Endothelial cell of umbilical vein (primary cell): ENCODE data around the gene TFAP2E. TPM values are rescaled to one million over a fixed set of nuclear protein-coding genes. Genes with fewer than 3 reads are reported as not detected.

Experiments used
- BruUV-seq: library from RNA; stranded (reverse); fragments of 400-500 nt; replicated peaks from 2 replicates; lab custom pipeline; 2021; lab: Mats Ljungman, UMichigan
- CTCF ChIA-PET: fragments of 300-600, 350-600 bp; sonication (Branson Sonifier 250); formaldehyde crosslinking; loops from one replicate; lab custom pipeline; 2021; ENCODE audit warnings: antibody characterized with exemption, inconsistent platforms; lab: Charles Lee
- POLR2A ChIA-PET: fragments of 300-600, 350-600 bp; sonication (Branson Sonifier 250); formaldehyde crosslinking; loops from one replicate; lab custom pipeline; 2021; ENCODE audit warnings: antibody characterized with exemption, inconsistent platforms; lab: Charles Lee
- DNase-seq: peaks from one replicate; pipeline ENCODE4 v3.0.0-alpha.2; 2011; ENCODE audit warnings: low read depth, low spot score
- FAIRE-seq: peaks from 2 replicates; lab custom pipeline; 2011; peaks lifted over from hg19 to GRCh38; lab: Jason Lieb, UNC
- H2AFZ ChIP-seq: 2 replicates; pipeline ENCODE4 v1.6.0; 2012; ENCODE audit warnings: low read depth, low read length, control low read depth, inconsistent platforms
- H3K27ac ChIP-seq: 2 replicates; pipeline ENCODE4 v1.5.1; 2011; ENCODE audit warnings: low read depth, mild to moderate bottlenecking, control low read depth, low read length, moderate library complexity; ENCODE audit not compliant: insufficient read depth
- H3K27me3 ChIP-seq, 2 experiments: 2 replicates each; pipeline versions ENCODE4 v1.6.0 to v1.6.1; 2011; ENCODE audit warnings: low read length in 2 of 2, mixed read lengths in 1 of 2; ENCODE audit not compliant: control insufficient read depth in 2 of 2, insufficient read depth in 2 of 2
- H3K36me3 ChIP-seq, 2 experiments: 2 replicates in 1 of 2; 3 replicates in 1 of 2; pipeline ENCODE4 v1.5.1; 2011; ENCODE audit warnings: low read length in 2 of 2, mild to moderate bottlenecking in 1 of 2, moderate library complexity in 1 of 2; ENCODE audit not compliant: control insufficient read depth in 2 of 2, insufficient read depth in 2 of 2; ENCODE audit errors: extremely low read depth in 1 of 2
- H3K4me1 ChIP-seq: 3 replicates; pipeline ENCODE4 v1.5.1; 2011; ENCODE audit warnings: mild to moderate bottlenecking, low read length; ENCODE audit not compliant: control insufficient read depth, insufficient read depth; ENCODE audit errors: extremely low read depth
- H3K4me2 ChIP-seq: 2 replicates; pipeline ENCODE4 v1.6.1; 2011; ENCODE audit warnings: low read length, control low read depth, mixed read lengths; ENCODE audit not compliant: insufficient read depth
- H3K4me3 ChIP-seq, 3 experiments: fragments of 200-600 bp in 1 of 3; sonication (generic), shearing (Covaris generic) in 1 of 3; replicated peaks in 1 of 3; 2 replicates each; pipeline ENCODE4 v1.5.1; 2011 to 2016; ENCODE audit warnings: control low read depth in 3 of 3, low read length in 3 of 3, mild to moderate bottlenecking in 2 of 3, inconsistent platforms in 1 of 3, low read depth in 1 of 3, moderate library complexity in 1 of 3; ENCODE audit not compliant: insufficient read depth in 1 of 3
- H3K79me2 ChIP-seq: 2 replicates; pipeline ENCODE4 v1.6.0; 2012; ENCODE audit warnings: low read length, inconsistent platforms; ENCODE audit not compliant: control insufficient read depth, insufficient read depth
- H3K9ac ChIP-seq: replicated peaks from 2 replicates; pipeline ENCODE3; 2011; ENCODE audit warnings: low read length, control low read depth; ENCODE audit not compliant: insufficient read depth; ENCODE audit errors: extremely low read depth
- H3K9me1 ChIP-seq: replicated peaks from 3 replicates; pipeline ENCODE4 v1.6.0; 2011; ENCODE audit warnings: mild to moderate bottlenecking, low read length; ENCODE audit not compliant: control insufficient read depth, insufficient read depth; ENCODE audit errors: extremely low read depth
- H3K9me3 ChIP-seq: replicated peaks from 2 replicates; pipeline ENCODE4 v1.5.1; 2012; ENCODE audit warnings: low read length, inconsistent platforms; ENCODE audit not compliant: control insufficient read depth, insufficient read depth
- H4K20me1 ChIP-seq: replicated peaks from 2 replicates; pipeline ENCODE3; 2011; ENCODE audit warnings: mild to moderate bottlenecking, low read length; ENCODE audit not compliant: control insufficient read depth, insufficient read depth; ENCODE audit errors: extremely low read depth
- EZH2 ChIP-seq: IDR thresholded peaks from 2 replicates; pipeline ENCODE4 v1.6.1; 2012; ENCODE audit warnings: borderline replicate concordance, low read depth, mild to moderate bottlenecking, moderate library complexity, low read length, inconsistent platforms; ENCODE audit not compliant: severe bottlenecking
- FOS ChIP-seq: IDR thresholded peaks from 2 replicates; pipeline ENCODE4 v1.6.1; 2011; ENCODE audit warnings: mild to moderate bottlenecking, low read length, moderate library complexity, borderline replicate concordance; ENCODE audit not compliant: insufficient read depth
- GATA2 ChIP-seq: IDR thresholded peaks from 2 replicates; pipeline ENCODE4 v1.7.0; 2011; ENCODE audit warnings: low read depth, mild to moderate bottlenecking, moderate library complexity, mixed read lengths, low read length; ENCODE audit not compliant: insufficient read length, insufficient read depth
- JUN ChIP-seq: IDR thresholded peaks from 2 replicates; pipeline ENCODE4 v1.6.1; 2011; ENCODE audit warnings: borderline replicate concordance, low read depth; ENCODE audit not compliant: insufficient read length, insufficient read depth
- MAX ChIP-seq: IDR thresholded peaks from 2 replicates; pipeline ENCODE4 v1.6.1; 2011; ENCODE audit not compliant: insufficient read depth, insufficient read length
- MYC ChIP-seq: IDR thresholded peaks from one replicate; pipeline ENCODE4 v1.6.1; 2011; ENCODE audit warnings: mild to moderate bottlenecking, low read depth, low read length
- POLR2A ChIP-seq: IDR thresholded peaks from 2 replicates; pipeline ENCODE4 v1.6.1; 2012; ENCODE audit warnings: low read depth, mild to moderate bottlenecking, control low read depth, low read length
- POLR2AphosphoS5 ChIP-seq: IDR thresholded peaks from 2 replicates; pipeline ENCODE4 v1.6.1; 2012; ENCODE audit warnings: low read depth, mild to moderate bottlenecking, control low read depth, low read length, moderate library complexity; ENCODE audit not compliant: insufficient read depth
- dilution Hi-C: fragments of 300-500 bp; cut with MboI; formaldehyde crosslinking; loops from one replicate; pipeline ENCODE4 v1.15.0; 2019; ENCODE audit warnings: low sequenced_read_pairs; ENCODE audit not compliant: extremely low pct_ligation_motif_present
- intact Hi-C: fragments of 100-400 bp; cut with micrococcal nuclease; formaldehyde crosslinking; loops from one replicate; pipeline ENCODE4 v1.10.0; 2022
- polyA plus RNA-seq, 4 experiments: library from polyadenylated mRNA; depleted of rRNA in 3 of 4; stranded (reverse) in 3 of 4; unstranded in 1 of 4; fragments of >200 nt; gene quantifications; 2 replicates each; pipeline versions ENCODE4 v1.2.1 to v1.2.3, GENCODE V29; 2011 to 2012; ENCODE audit warnings: missing spikeins in 1 of 4
- total RNA-seq: library from RNA; stranded (reverse); gene quantifications from 2 replicates; pipeline ENCODE4 v1.2.3, GENCODE V29; 2021
- TF ChIP-seq, protein P1 (sequence below), 2 donors: IDR thresholded peaks; 1 replicate in 1 of 2; 2 replicates in 1 of 2; pipeline ENCODE4 v1.5.1; 2011; ENCODE audit warnings: low read length in 2 of 2, mild to moderate bottlenecking in 2 of 2, moderate library complexity in 2 of 2, control low read depth in 1 of 2, inconsistent platforms in 1 of 2, low read depth in 1 of 2; ENCODE audit not compliant: insufficient read depth in 1 of 2; ENCODE audit errors: extremely low read depth in 1 of 2

TFAP2E gene
- total and polyA plus RNA-seq, 2 donors (not counting 3 experiments of a cell fraction or from before 2014, with no cell fraction given): 0.06 TPM; not detected in 1

DNA sequence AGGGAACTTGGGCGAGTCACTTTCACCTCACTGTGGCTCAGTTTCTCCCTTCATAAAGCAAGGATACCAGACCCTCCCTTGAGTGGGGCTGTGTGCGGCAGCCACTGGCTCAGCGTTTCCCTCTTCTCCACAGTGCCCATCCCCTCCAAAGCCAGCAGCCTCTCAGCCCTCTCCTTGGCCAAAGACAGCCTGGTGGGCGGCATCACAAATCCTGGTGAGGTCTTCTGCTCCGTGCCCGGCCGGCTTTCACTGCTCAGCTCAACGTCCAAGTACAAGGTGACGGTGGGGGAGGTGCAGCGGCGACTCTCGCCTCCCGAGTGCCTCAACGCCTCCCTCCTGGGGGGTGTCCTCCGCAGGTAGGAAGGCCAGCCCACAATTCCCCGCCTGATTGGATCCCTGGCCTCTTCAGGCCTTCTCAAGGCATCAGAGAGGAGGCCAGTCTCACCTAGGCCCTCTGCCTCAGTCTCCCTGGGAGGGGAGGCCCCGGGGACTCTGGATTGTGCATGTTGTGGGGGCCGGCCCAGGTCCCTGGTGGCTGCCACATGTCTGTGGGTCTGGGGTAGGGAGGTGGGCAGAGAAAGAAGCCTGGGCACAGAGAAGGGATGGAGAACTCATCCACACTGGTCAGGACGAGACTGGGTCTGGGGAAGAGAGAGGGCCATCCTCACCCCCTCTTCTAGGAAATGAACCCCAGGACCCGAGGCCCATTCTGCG is 15.2 kb downstream of the TFAP2E start:
- BruUV-seq: no TSS peak
- TF ChIP-seq MAX (no peak), FOS (no peak), JUN (no peak), POLR2A (no peak), POLR2AphosphoS5 (no peak), GATA2 (no peak), MYC (no peak), EZH2 (no peak)
- TF ChIP-seq, protein P1, sequence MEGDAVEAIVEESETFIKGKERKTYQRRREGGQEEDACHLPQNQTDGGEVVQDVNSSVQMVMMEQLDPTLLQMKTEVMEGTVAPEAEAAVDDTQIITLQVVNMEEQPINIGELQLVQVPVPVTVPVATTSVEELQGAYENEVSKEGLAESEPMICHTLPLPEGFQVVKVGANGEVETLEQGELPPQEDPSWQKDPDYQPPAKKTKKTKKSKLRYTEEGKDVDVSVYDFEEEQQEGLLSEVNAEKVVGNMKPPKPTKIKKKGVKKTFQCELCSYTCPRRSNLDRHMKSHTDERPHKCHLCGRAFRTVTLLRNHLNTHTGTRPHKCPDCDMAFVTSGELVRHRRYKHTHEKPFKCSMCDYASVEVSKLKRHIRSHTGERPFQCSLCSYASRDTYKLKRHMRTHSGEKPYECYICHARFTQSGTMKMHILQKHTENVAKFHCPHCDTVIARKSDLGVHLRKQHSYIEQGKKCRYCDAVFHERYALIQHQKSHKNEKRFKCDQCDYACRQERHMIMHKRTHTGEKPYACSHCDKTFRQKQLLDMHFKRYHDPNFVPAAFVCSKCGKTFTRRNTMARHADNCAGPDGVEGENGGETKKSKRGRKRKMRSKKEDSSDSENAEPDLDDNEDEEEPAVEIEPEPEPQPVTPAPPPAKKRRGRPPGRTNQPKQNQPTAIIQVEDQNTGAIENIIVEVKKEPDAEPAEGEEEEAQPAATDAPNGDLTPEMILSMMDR (IDR thresholded peaks at IDR 0.05; ENCODE audit: extremely low read depth in 1 of 2, insufficient read depth in 1 of 2, low read depth in 1 of 2, low read length in 2 of 2): no peak
- H3K79me2 ChIP-seq: no peaks in the 10 kb centered on the region
- H3K9me1 ChIP-seq: no peaks in the 10 kb centered on the region
- dilution Hi-C loops: no loop called here
- H2AFZ ChIP-seq: no peak overlapping the region
- no peak overlapping the region for H3K4me3 ChIP-seq
- ChIA-PET POLR2A (no interaction called here), CTCF (no interaction called here)
- H4K20me1 ChIP-seq: no peaks in the 10 kb centered on the region
- no peaks in the 10 kb centered on the region for H3K27me3 ChIP-seq
- H3K9me3 ChIP-seq: no peaks in the 10 kb centered on the region
- DNase-seq (no peak), FAIRE-seq (no peak)
- H3K9ac ChIP-seq: no peak overlapping the region
- no peak overlapping the region for H3K27ac ChIP-seq
- H3K36me3 ChIP-seq: no peaks in the 10 kb centered on the region
- intact Hi-C loops: no loop called here
- H3K4me2 ChIP-seq: no peak overlapping the region
- H3K4me1 ChIP-seq: no peaks in the 10 kb centered on the region
